Measurements from ENCODE around the gene CSMD2. TPM values are rescaled to one million over a fixed set of nuclear protein-coding genes. Genes with fewer than 3 reads are reported as not detected.

Gene CSMD2
- total RNA-seq, 2 donors from 2014 or later: 0.62 to 2.8 TPM

DNA sequence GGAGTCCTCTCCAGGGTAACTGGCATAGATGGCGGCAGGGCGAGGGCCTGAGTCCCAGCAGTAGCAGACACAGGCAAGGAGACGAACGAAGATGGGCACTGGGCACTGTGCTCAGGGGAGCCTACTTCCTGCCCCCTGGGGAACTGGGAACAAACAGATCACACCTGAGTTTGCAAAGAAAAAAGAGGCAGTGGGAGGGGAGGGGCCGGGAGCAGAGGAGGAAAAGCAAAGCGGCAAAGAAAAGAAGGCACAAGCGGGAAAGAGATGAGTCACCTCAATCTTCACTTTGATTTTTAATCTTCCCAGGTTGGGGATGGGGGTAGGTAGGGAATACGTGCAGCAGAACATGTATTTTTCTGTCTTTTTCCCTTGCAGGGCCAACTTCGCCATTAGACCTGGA is 648.6 kb downstream of the CSMD2 start:
- Histone ChIP-seq H3K9me3 (ENCODE audit: control insufficient read depth, low read length) (no peaks in the 10 kb centered on the region), H3K4me1 (ENCODE audit: control insufficient read depth, insufficient read depth, low read length) (no peaks in the 10 kb centered on the region), H3K4me3 (ENCODE audit: low read length) (no peak overlapping the region), H3K36me3 (ENCODE audit: control insufficient read depth, insufficient read depth, low read length) (no peaks in the 10 kb centered on the region), H3K27me3 (ENCODE audit: control insufficient read depth, insufficient read depth, low read length, poor library complexity, severe bottlenecking) (no peaks in the 10 kb centered on the region), H3K27ac (ENCODE audit: low read depth, low read length) (no peak overlapping the region), H3K9ac (ENCODE audit: extremely low read depth, low read length, poor library complexity, severe bottlenecking) (no peak overlapping the region)
- peak; percentile 75 for DNase-seq
- H3K27ac Mint-ChIP-seq: no peak overlapping the region
- 64 to 71% methylated on average over 6 to 9 of the region's 9 CpGs for WGBS, 2 experiments (ENCODE audit: insufficient coverage in 1 of 2, insufficient read length in 1 of 2)
- peaks cover 10% of the 10 kb centered on the region for H3K4me1 Mint-ChIP-seq
- peaks cover 3% of the 10 kb centered on the region for H3K27me3 Mint-ChIP-seq (ENCODE audit: insufficient read depth)
- no peaks in the 10 kb centered on the region for H3K9me3 Mint-ChIP-seq
- H3K36me3 Mint-ChIP-seq (ENCODE audit: low read depth): no peaks in the 10 kb centered on the region
- TF ChIP-seq, protein P1, sequence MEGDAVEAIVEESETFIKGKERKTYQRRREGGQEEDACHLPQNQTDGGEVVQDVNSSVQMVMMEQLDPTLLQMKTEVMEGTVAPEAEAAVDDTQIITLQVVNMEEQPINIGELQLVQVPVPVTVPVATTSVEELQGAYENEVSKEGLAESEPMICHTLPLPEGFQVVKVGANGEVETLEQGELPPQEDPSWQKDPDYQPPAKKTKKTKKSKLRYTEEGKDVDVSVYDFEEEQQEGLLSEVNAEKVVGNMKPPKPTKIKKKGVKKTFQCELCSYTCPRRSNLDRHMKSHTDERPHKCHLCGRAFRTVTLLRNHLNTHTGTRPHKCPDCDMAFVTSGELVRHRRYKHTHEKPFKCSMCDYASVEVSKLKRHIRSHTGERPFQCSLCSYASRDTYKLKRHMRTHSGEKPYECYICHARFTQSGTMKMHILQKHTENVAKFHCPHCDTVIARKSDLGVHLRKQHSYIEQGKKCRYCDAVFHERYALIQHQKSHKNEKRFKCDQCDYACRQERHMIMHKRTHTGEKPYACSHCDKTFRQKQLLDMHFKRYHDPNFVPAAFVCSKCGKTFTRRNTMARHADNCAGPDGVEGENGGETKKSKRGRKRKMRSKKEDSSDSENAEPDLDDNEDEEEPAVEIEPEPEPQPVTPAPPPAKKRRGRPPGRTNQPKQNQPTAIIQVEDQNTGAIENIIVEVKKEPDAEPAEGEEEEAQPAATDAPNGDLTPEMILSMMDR (conservative IDR thresholded peaks at IDR 0.05): no peak
- no peak overlapping the region for H3K4me3 Mint-ChIP-seq

- Mint-ChIP-seq H3K4me1 (peaks cover 10% of the 10 kb centered on the region), H3K27me3 (ENCODE audit: insufficient read depth) (peaks cover 3% of the 10 kb centered on the region), H3K4me3 (no peak overlapping the region), H3K27ac (no peak overlapping the region), H3K9me3 (peaks cover 2% of the 10 kb centered on the region), H3K36me3 (ENCODE audit: low read depth) (no peaks in the 10 kb centered on the region)
- no peaks in the 10 kb centered on the region for H3K4me1 ChIP-seq (ENCODE audit: control insufficient read depth, insufficient read depth, low read length)
- no peaks in the 10 kb centered on the region for H3K36me3 ChIP-seq (ENCODE audit: control insufficient read depth, insufficient read depth, low read length)
- WGBS, 2 experiments (ENCODE audit: insufficient coverage in 1 of 2, insufficient read length in 1 of 2): 89 to 94% methylated on average over 2 of the region's 2 CpGs
- H3K9me3 ChIP-seq (ENCODE audit: control insufficient read depth, low read length): no peaks in the 10 kb centered on the region
- no peak overlapping the region for H3K27ac ChIP-seq (ENCODE audit: low read depth, low read length)
- TF ChIP-seq, protein P1 (conservative IDR thresholded peaks at IDR 0.05): no peak
- DNase-seq: no peak
- H3K4me3 ChIP-seq (ENCODE audit: low read length): no peak overlapping the region
- H3K27me3 ChIP-seq (ENCODE audit: control insufficient read depth, insufficient read depth, low read length, poor library complexity, severe bottlenecking): no peaks in the 10 kb centered on the region
- no peak overlapping the region for H3K9ac ChIP-seq (ENCODE audit: extremely low read depth, low read length, poor library complexity, severe bottlenecking)
Observed at GRCh38 chr1:33515607-33516006, 649.4 kb downstream of the CSMD2 start.

GRCh38 chr1:33515112-33515511 is 649.9 kb downstream of the CSMD2 start:
- H3K27ac ChIP-seq (ENCODE audit: low read depth, low read length): no peak overlapping the region
- H3K36me3 ChIP-seq (ENCODE audit: control insufficient read depth, insufficient read depth, low read length): no peaks in the 10 kb centered on the region
- Mint-ChIP-seq H3K27ac (no peak overlapping the region), H3K36me3 (ENCODE audit: low read depth) (no peaks in the 10 kb centered on the region), H3K9me3 (peaks cover 6% of the 10 kb centered on the region), H3K4me1 (peaks cover 10% of the 10 kb centered on the region), H3K4me3 (no peak overlapping the region), H3K27me3 (ENCODE audit: insufficient read depth) (peaks cover 6% of the 10 kb centered on the region)
- no peaks in the 10 kb centered on the region for H3K9me3 ChIP-seq (ENCODE audit: control insufficient read depth, low read length)
- H3K4me3 ChIP-seq (ENCODE audit: low read length): no peak overlapping the region
- H3K9ac ChIP-seq (ENCODE audit: extremely low read depth, low read length, poor library complexity, severe bottlenecking): no peak overlapping the region
- WGBS, 2 experiments (ENCODE audit: insufficient coverage in 1 of 2, insufficient read length in 1 of 2): 93 to 95% methylated on average over 7 to 8 of the region's 8 CpGs
- no peaks in the 10 kb centered on the region for H3K27me3 ChIP-seq (ENCODE audit: control insufficient read depth, insufficient read depth, low read length, poor library complexity, severe bottlenecking)
- no peaks in the 10 kb centered on the region for H3K4me1 ChIP-seq (ENCODE audit: control insufficient read depth, insufficient read depth, low read length)
- no peak for DNase-seq
- TF ChIP-seq, protein P1 (conservative IDR thresholded peaks at IDR 0.05): no peak
